ENCODE results near the gene ZNF70.

The ZNF70 gene

GRCh38 chr22:23773483-23774113, 22.7 kb upstream of the ZNF70 start:
- H3K4me3 ChIP-seq (ENCODE audit: low read depth, low read length), result peak overlapping the region; percentile 53
- no peak for TF ChIP-seq CTCF (IDR thresholded peaks at IDR 0.05; ENCODE audit: low read depth, low read length)

- TF ChIP-seq CTCF (IDR thresholded peaks at IDR 0.05; ENCODE audit: low read depth, low read length), result no peak
- H3K4me3 ChIP-seq (ENCODE audit: low read depth, low read length), result peak within 1 kb of the TSS; percentile 53
Measured at GRCh38 chr22:23772649-23773473, 21.9 kb upstream of the ZNF70 start, which contains the start of gene MMP11. TSS of gene MMP11 (plus strand) at chr22:23772849. CDS start at chr22:23772871, 22 bp downstream.

- TF ChIP-seq CTCF (IDR thresholded peaks at IDR 0.05; ENCODE audit: low read depth, low read length), result no peak
- peak overlapping the region; percentile 48 for H3K4me3 ChIP-seq (ENCODE audit: low read depth, low read length)
Measured at GRCh38 chr22:23772315-23772648, 21.4 kb upstream of the ZNF70 start.

- H3K4me3 ChIP-seq (ENCODE audit: low read depth, low read length), result no peak overlapping the region
- no peak for TF ChIP-seq CTCF (IDR thresholded peaks at IDR 0.05; ENCODE audit: low read depth, low read length)
Measured at GRCh38 chr22:23769321-23769965, 18.5 kb upstream of the ZNF70 start.

GRCh38 chr22:23767673-23768548, 17.0 kb upstream of the ZNF70 start, which contains the start of gene CHCHD10:
TSS of gene CHCHD10 (minus strand) at chr22:23767972. CDS start at chr22:23767874, 98 bp downstream.
- peak; percentile 77 for TF ChIP-seq CTCF (IDR thresholded peaks at IDR 0.05; ENCODE audit: low read depth, low read length)
- H3K4me3 ChIP-seq (ENCODE audit: low read depth, low read length), result peak within 1 kb of the TSS; percentile 58

GRCh38 chr22:23767303-23767672, 16.4 kb upstream of the ZNF70 start:
- TF ChIP-seq CTCF (IDR thresholded peaks at IDR 0.05; ENCODE audit: low read depth, low read length), result no peak
- H3K4me3 ChIP-seq (ENCODE audit: low read depth, low read length), result peak overlapping the region; percentile 58
